Inflammatory macrophage treated with lipopolysaccharide for 1 hour (primary cell): ENCODE results near the gene WWC2.

Source experiments
- DNase-seq, 2 donors: peaks; one replicate each; pipeline ENCODE4 v3.0.0-alpha.2; 2020 to 2022

Gene WWC2

DNA sequence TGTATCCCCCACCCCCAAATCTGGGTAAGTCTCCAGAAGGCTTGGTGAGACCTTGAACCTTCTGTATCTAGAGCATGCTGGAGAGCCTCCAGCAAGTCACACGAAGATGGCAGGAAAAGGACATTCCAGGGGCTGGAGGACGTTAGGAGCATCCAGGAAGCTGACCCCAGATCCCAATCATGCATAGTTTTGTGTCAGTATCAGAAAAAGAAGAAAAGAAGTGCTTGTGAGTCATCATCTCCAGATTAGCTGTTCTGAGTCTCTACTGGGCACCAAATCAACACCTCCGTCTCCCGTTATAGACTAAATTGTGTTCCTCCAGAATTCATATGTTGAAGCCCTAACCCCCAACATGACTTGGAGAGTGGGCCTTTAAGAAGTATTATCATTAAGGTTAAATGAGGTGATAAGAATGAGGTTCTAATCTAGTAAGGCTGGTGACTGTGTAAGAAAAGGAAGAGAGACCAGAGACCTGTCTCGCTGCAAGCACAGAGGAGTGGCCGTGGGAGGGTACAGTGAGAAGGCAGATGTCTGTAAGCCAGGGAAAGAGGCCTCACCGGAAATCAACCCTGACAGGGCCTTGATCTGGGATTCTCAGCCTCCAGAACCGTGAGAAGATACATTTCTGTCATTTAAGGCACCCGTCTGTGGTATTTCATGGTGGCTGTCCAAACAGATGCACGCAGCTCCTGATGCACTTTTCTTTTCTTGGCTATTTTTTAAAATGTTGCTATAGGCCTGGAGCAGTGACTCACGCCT is 261.3 kb downstream of the WWC2 start:
- no peak for DNase-seq

DNA sequence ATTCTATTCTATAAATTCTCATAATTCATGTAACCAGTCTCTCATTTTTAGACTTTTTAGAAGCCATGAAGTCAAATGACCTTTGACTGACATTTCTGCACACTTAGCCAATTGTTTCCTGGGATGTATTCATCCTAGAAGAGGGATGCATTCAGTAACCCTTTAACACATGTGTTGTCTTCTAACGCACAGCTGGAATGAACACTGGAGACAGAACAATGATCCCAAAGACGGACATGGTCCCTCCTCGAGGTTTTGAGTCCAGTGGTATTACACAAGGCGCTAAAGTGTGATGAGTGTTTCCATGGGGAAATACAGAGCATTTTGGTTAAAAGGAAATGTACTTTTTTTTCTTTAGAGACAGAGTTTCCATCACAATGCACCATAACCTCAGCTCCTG is 263.0 kb downstream of the WWC2 start:
- no peak for DNase-seq

DNA sequence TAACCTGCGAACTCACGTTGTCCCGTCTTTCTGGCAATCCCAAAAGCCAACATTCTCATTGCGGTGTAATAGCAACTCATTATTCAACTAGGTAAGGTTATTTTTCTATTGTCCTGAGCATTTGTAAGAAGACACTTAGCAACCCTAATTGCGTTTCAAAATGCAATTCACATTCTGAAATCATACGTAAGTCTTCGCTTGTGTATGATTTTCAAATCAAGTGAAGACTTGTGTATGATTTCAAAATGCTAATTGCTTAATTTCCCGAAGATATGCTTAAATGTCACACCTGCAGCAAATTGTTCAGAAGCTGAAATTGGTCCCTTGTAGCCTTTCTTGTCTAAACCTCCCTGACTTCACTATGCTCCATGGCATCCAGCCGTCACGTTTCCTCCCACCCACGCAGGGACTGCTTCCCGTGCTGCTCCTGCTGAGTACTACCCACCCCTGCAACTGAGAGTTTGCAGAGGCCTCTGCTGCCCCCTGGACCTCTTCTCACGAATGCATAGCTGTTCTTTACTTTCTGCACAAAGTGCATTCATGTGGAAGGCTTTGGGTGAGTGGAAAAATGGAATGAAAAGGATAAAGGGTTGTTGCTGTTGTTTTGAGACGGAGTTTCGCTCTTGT is 264.0 kb downstream of the WWC2 start:
- no peak for DNase-seq

DNA sequence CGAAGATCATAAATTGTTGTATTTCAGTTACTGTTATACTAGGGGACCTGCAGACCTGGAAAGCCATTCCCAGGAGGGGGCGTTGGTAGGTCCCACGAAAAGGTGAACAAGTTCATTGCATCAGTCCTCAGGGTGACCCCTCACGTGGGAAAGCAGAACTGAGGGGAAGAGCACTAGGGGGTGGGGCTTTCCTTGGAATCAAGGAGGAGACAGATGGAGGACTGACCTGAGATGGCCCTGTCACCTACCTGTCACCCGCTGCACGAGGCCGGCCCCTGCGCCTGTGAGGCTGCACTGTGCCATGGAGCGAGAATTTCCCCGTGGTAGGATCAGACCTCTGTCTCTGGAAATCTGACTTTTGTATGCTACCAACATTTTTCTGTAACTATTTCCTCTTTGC is 265.0 kb downstream of the WWC2 start:
- no peak for DNase-seq

DNA sequence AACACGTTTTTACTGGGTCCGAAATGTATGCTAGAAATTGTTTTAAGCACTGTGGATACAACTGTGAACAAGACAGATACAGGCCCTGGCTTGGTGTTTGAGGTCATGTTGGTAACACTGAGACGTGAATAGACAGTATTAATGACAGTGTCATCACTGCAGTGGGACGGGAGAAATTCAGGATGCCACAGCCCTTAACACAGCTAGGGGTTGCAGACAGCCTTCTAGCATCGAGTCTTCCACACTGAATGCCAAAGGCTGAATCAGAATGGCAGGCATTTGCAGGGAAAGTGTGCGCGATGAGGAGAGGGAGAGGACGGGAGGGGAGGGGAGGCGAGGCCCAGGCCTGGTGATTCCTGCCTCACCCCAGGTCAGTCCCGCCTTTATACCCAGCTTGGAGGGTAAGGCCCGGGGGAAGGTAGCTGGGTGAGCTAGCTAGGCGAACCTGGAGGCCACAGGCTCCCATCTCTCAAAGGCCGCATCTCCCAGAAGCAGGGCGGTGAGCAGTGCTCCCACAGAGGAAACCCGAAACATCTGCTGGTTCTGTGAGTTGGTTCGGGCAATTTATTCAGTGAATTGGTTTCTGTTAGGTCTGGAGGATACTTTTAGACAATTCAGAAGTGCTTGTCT is 267.3 kb downstream of the WWC2 start:
- DNase-seq, result no peak

DNA sequence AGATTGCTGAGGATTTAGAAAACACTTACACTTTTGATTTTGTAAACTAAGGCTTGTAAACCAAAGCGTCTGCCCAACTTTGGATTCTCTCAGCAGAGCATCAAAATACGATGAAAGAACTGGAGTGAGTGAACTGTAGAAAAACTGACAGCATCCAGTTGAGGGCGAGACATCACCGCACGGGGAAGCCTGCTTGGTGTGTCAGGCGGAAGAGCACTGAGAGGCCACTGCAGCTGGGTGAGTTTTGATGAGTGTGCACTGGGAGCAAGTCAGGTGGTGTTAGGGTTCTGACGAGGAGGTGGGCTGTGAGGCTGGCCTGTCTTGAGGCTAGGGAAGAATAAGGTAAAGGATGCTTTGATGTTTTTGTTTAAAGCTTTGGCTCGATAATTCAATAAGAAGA is 270.0 kb downstream of the WWC2 start:
- DNase-seq, result no peak
